ENCODE measurements around the gene FSHR. TPM values are rescaled to one million over a fixed set of nuclear protein-coding genes. Genes with fewer than 3 reads are reported as not detected.

Gene FSHR
- total and polyA plus RNA-seq, 2 of the 8 experiments (the other 6 are each of a cell fraction or from before 2014, with no cell fraction given) = not detected

DNA sequence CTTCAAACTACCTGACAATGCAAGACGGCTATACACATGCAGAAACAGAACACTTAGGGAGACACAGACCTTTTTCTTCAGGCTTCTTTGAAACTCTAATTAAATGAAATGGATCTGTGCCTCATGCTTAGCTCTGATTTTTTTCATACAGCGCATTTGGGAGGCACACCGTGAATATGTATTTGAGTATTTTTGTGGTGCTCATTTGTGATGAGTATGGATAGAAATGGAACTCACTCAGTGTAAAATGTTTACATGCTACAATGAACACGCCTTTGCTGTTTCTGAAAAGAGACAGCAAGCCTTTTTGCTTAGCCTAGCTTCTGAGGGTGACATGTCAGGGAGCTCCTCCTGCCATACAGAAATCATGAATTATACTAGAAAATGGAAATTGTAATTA lies 113.3 kb downstream of the FSHR start:
- H3K4me1 ChIP-seq (replicated peaks in 1 of 4; ENCODE audit: control insufficient read depth in 3 of 4, insufficient read depth in 4 of 4, low read length in 3 of 4) = peaks cover 0 to 6% (median 3%) of the 10 kb centered on the region in 4 experiments; a peak in 4 of 7 replicates
- no peaks in the 10 kb centered on the region for H3K9me3 ChIP-seq (ENCODE audit: insufficient read depth in 2 of 2, low read depth in 1 of 2, low read length in 1 of 2)
- ChIA-PET POLR2A (ENCODE audit: partially characterized antibody) (no interaction called here), CTCF (ENCODE audit: partially characterized antibody) (no interaction called here)
- FAIRE-seq (no peak), DNase-seq (ENCODE audit: low read depth in 1 of 2, low spot score in 2 of 2) (no peak)
- H4K91ac ChIP-seq (replicated peaks; ENCODE audit: insufficient read length, low read length) = no peak overlapping the region
- H4K8ac ChIP-seq (ENCODE audit: extremely low read depth, insufficient read depth, low read length) = no peak overlapping the region
- no peak overlapping the region for H2AFZ ChIP-seq (ENCODE audit: low read length)
- no peak overlapping the region for H2BK15ac ChIP-seq (ENCODE audit: low read length)
- no peak overlapping the region for H3K4me3 ChIP-seq (ENCODE audit: extremely low read depth in 1 of 4, insufficient read depth in 2 of 4, low read depth in 3 of 4, low read length in 4 of 4)
- H3K23ac ChIP-seq (ENCODE audit: insufficient read length) = no peak overlapping the region
- H3K4ac ChIP-seq (replicated peaks; ENCODE audit: insufficient read length, low read depth, low read length) = no peak overlapping the region
- no peak overlapping the region for H4K5ac ChIP-seq (ENCODE audit: insufficient read length, low read depth, low read length)
- H4K20me1 ChIP-seq (replicated peaks in 1 of 2; ENCODE audit: control insufficient read depth in 1 of 2, insufficient read depth in 2 of 2, low read length in 2 of 2) = no peaks in the 10 kb centered on the region
- H2BK12ac ChIP-seq (ENCODE audit: low read depth, low read length) = no peak overlapping the region
- no peak overlapping the region for H3K18ac ChIP-seq (ENCODE audit: extremely low read depth, low read length)
- no peak overlapping the region for H2BK20ac ChIP-seq (ENCODE audit: low read length)
- 75% methylated on average over 4 of the region's 4 CpGs; no CpG with 5 or more reads in 1 of the 2 experiments for WGBS, 2 experiments (ENCODE audit: extremely low coverage in 1 of 2, insufficient coverage in 1 of 2, insufficient read length in 1 of 2, insufficient replicate concordance in 2 of 2, low coverage in 1 of 2, low lambda C conversion rate in 2 of 2, missing lambda C conversion rate in 1 of 2)
- no peaks in the 10 kb centered on the region for H3K27me3 ChIP-seq (replicated peaks in 1 of 4; ENCODE audit: control insufficient read depth in 3 of 4, extremely low read depth in 1 of 4, insufficient read depth in 3 of 4, low read length in 3 of 4)
- H2BK5ac ChIP-seq (ENCODE audit: low read depth, low read length) = no peak overlapping the region
- TF ChIP-seq GABPA (IDR thresholded peaks at IDR 0.05; ENCODE audit: borderline replicate concordance, insufficient read depth, low read length) (no peak), SRF (IDR thresholded peaks at IDR 0.05; ENCODE audit: low read depth, low read length) (no peak), TBP (IDR thresholded peaks at IDR 0.05; ENCODE audit: low read depth, low read length) (no peak), BCL11A (IDR thresholded peaks at IDR 0.05; ENCODE audit: low read depth in 2 of 2, low read length in 2 of 2) (no peak), SIX5 (IDR thresholded peaks at IDR 0.05; ENCODE audit: low read depth, low read length) (no peak), KDM5A (IDR thresholded peaks at IDR 0.05; ENCODE audit: low read length) (no peak), YY1 (IDR thresholded peaks at IDR 0.05; ENCODE audit: low read depth, low read length) (no peak), CBX5 (IDR thresholded peaks at IDR 0.05; ENCODE audit: low read depth, low read length) (no peak), CEBPB (IDR thresholded peaks at IDR 0.05; ENCODE audit: low read depth, low read length) (no peak), JUN (IDR thresholded peaks at IDR 0.05; ENCODE audit: low read depth, low read length) (no peak), RFX5 (IDR thresholded peaks at IDR 0.05; ENCODE audit: borderline replicate concordance, low read depth, low read length) (no peak), CHD2 (IDR thresholded peaks at IDR 0.05; ENCODE audit: low read length) (no peak), CBX8 (IDR thresholded peaks at IDR 0.05; ENCODE audit: borderline replicate concordance, low read depth, low read length) (no peak), TCF12 (IDR thresholded peaks at IDR 0.05; ENCODE audit: low read depth, low read length) (no peak)
- no peaks in the 10 kb centered on the region for H3K79me2 ChIP-seq (ENCODE audit: control insufficient read depth in 1 of 2, insufficient read depth in 2 of 2, low read length in 2 of 2)
- H3K23me2 ChIP-seq (ENCODE audit: low read depth, low read length) = no peaks in the 10 kb centered on the region; the same call in 1 of the 2 replicates
- H3K9ac ChIP-seq (replicated peaks in 1 of 4; ENCODE audit: extremely low read depth in 1 of 4, low read depth in 3 of 4, low read length in 3 of 4) = no peak overlapping the region
- H2BK120ac ChIP-seq (replicated peaks; ENCODE audit: low read depth, low read length) = no peak overlapping the region
- no peak overlapping the region for H3K56ac ChIP-seq (replicated peaks; ENCODE audit: insufficient read length, low read depth, low read length)
- no peak overlapping the region for H2AK5ac ChIP-seq (ENCODE audit: low read depth, low read length)
- no peak overlapping the region for H3K4me2 ChIP-seq (ENCODE audit: insufficient read depth in 1 of 2, low read depth in 2 of 2, low read length in 2 of 2)
- H3K79me1 ChIP-seq (ENCODE audit: low read depth, low read length) = no peaks in the 10 kb centered on the region
- H3K14ac ChIP-seq (ENCODE audit: insufficient read length) = no peak overlapping the region
- no peak overlapping the region for H3K27ac ChIP-seq (ENCODE audit: low read depth, low read length)
- no peaks in the 10 kb centered on the region for H3K36me3 ChIP-seq (ENCODE audit: control insufficient read depth in 2 of 4, insufficient read depth in 4 of 4, low read length in 3 of 4)
